HCT116 (cell line): Measurements from ENCODE around the gene ITPK1. TPM values are rescaled to one million over a fixed set of nuclear protein-coding genes. Genes with fewer than 3 reads are reported as not detected.

Experiments
- ATAC-seq: fragments of 200-7000 bp; cut with Tn5 transposase; 2 replicates; pipeline ENCODE4 v1.9.1; 2020; ENCODE audit warnings: mild to moderate bottlenecking, moderate library complexity
- BruUV-seq: library from RNA; stranded (reverse); fragments of 400-500 nt; replicated peaks from 2 replicates; lab custom pipeline; 2021; lab: Mats Ljungman, UMichigan
- CTCF ChIA-PET: fragments of 300-600 bp; sonication (Branson Sonifier 250); formaldehyde crosslinking; loops from one replicate; lab custom pipeline; 2021; ENCODE audit warnings: antibody characterized with exemption; lab: Charles Lee
- POLR2A ChIA-PET: fragments of 300-600, 350-600 bp; sonication (Branson Sonifier 250); formaldehyde crosslinking; loops from one replicate; lab custom pipeline; 2021; ENCODE audit warnings: antibody characterized with exemption; lab: Charles Lee
- RAD21 ChIA-PET, 2 experiments: fragments of 300-600 bp; sonication (Branson Sonifier 250); formaldehyde crosslinking; loops; one replicate each; lab custom pipeline; 2023; ENCODE audit warnings: low total read pairs in 2 of 2; ENCODE audit not compliant: uncharacterized antibody in 2 of 2, unreplicated experiment in 2 of 2, low non-redundant PET in 1 of 2; lab: Charles Lee
- DNase-seq: peaks from one replicate; pipeline ENCODE4 v3.0.0-alpha.2; 2010; ENCODE audit warnings: low read depth, low spot score
- H2AFZ ChIP-seq: fragments of 200-600 bp; shearing (Covaris generic), sonication (generic); 2 replicates; pipeline ENCODE4 v1.6.1; 2017; ENCODE audit warnings: low read depth, mixed run types, mixed read lengths, antibody characterized with exemption, low read length; ENCODE audit not compliant: poor library complexity, severe bottlenecking
- H3K27ac ChIP-seq: 2 replicates; pipeline ENCODE4 v1.5.1; 2012; ENCODE audit warnings: low read depth, low read length
- H3K27me3 ChIP-seq: fragments of 200-600 bp; sonication (generic); 2 replicates; pipeline ENCODE4 v1.6.1; 2016; ENCODE audit warnings: mixed run types, low read length, mixed read lengths; ENCODE audit not compliant: insufficient read depth
- H3K36me3 ChIP-seq, 2 experiments: fragments of 200-500 bp in 1 of 2; fragments of 200-600 bp in 1 of 2; sonication (Bioruptor generic) in 1 of 2; sonication (generic) in 1 of 2; 2 replicates each; pipeline versions ENCODE4 v1.5.1 to v1.6.1; 2014 to 2016; ENCODE audit warnings: low read length in 2 of 2, inconsistent platforms in 1 of 2, mixed read lengths in 1 of 2, mixed run types in 1 of 2; ENCODE audit not compliant: insufficient read depth in 2 of 2, control insufficient read depth in 1 of 2
- H3K4me1 ChIP-seq, 2 experiments: fragments of 200-600 bp in 1 of 2; sonication (generic) in 1 of 2; 2 replicates each; pipeline versions ENCODE4 v1.5.1 to v1.6.1; 2012 to 2017; ENCODE audit warnings: low read length in 2 of 2, inconsistent platforms in 1 of 2, mild to moderate bottlenecking in 1 of 2, mixed read lengths in 1 of 2, mixed run types in 1 of 2, moderate library complexity in 1 of 2; ENCODE audit not compliant: insufficient read depth in 2 of 2, control insufficient read depth in 1 of 2
- H3K4me2 ChIP-seq: fragments of 200-600 bp; sonication (generic); 2 replicates; pipeline ENCODE4 v1.6.1; 2017; ENCODE audit warnings: mixed run types, low read length, mixed read lengths
- H3K4me3 ChIP-seq, 2 experiments: fragments of 200-600 bp in 1 of 2; sonication (generic) in 1 of 2; replicated peaks in 1 of 2; 2 replicates each; pipeline ENCODE4 v1.5.1; 2011 to 2016; ENCODE audit warnings: low read length in 2 of 2, control low read depth in 1 of 2, low read depth in 1 of 2, mild to moderate bottlenecking in 1 of 2, mixed read lengths in 1 of 2, mixed run types in 1 of 2
- H3K79me2 ChIP-seq: fragments of 200-600 bp; sonication (generic); 2 replicates; pipeline ENCODE4 v1.6.1; 2017; ENCODE audit warnings: mild to moderate bottlenecking, mixed run types, low read length, moderate library complexity, mixed read lengths; ENCODE audit not compliant: insufficient read depth
- H3K9ac ChIP-seq: fragments of 200-600 bp; sonication (generic); 2 replicates; pipeline ENCODE4 v1.6.1; 2016; ENCODE audit warnings: low read length, mixed read lengths
- H3K9me2 ChIP-seq: fragments of 200-600 bp; sonication (generic), shearing (Covaris generic); 2 replicates; pipeline ENCODE4 v1.6.1; 2017; ENCODE audit warnings: mixed run types, mild to moderate bottlenecking, moderate library complexity; ENCODE audit not compliant: insufficient read depth
- H3K9me3 ChIP-seq, 2 experiments: fragments of 200-500 bp in 1 of 2; fragments of 200-600 bp in 1 of 2; sonication (Bioruptor generic) in 1 of 2; sonication (generic) in 1 of 2; 2 replicates each; pipeline ENCODE4 v1.6.1; 2014 to 2017; ENCODE audit warnings: low read length in 2 of 2, mixed read lengths in 2 of 2, inconsistent platforms in 1 of 2, low read depth in 1 of 2, mild to moderate bottlenecking in 1 of 2, mixed run types in 1 of 2, moderate library complexity in 1 of 2; ENCODE audit not compliant: control insufficient read depth in 1 of 2, insufficient read depth in 1 of 2
- H4K20me1 ChIP-seq: fragments of 200-600 bp; sonication (generic), shearing (Covaris generic); 2 replicates; pipeline ENCODE4 v1.6.1; 2017; ENCODE audit warnings: mixed run types, mild to moderate bottlenecking, moderate library complexity; ENCODE audit not compliant: insufficient read depth
- ATF3 ChIP-seq: IDR thresholded peaks from 2 replicates; pipeline ENCODE4 v1.6.1; 2012
- CBX3 ChIP-seq: IDR thresholded peaks from 2 replicates; pipeline ENCODE4 v1.6.1; 2012; ENCODE audit warnings: low read depth
- CEBPB ChIP-seq: IDR thresholded peaks from 2 replicates; pipeline ENCODE4 v1.6.1; 2012; ENCODE audit warnings: low read depth
- CTCF ChIP-seq, 3 experiments: fragments of 200-600 bp in 1 of 3; sonication (generic) in 1 of 3; IDR thresholded peaks in 2 of 3; conservative IDR thresholded peaks in 1 of 3; 2 replicates each; pipeline ENCODE4 v1.5.1; 2012 to 2017; ENCODE audit warnings: low read depth in 2 of 3, low read length in 2 of 3, antibody characterized with exemption in 1 of 3, borderline replicate concordance in 1 of 3, control low read depth in 1 of 3, mild to moderate bottlenecking in 1 of 3, mixed read lengths in 1 of 3, mixed run types in 1 of 3, moderate library complexity in 1 of 3; ENCODE audit not compliant: insufficient read depth in 1 of 3
- EGR1 ChIP-seq: IDR thresholded peaks from 2 replicates; pipeline ENCODE4 v1.6.1; 2012; ENCODE audit warnings: low read depth
- ELF1 ChIP-seq: IDR thresholded peaks from 2 replicates; pipeline ENCODE4 v1.6.1; 2012; ENCODE audit warnings: low read depth, borderline replicate concordance
- EZH2phosphoT487 ChIP-seq: fragments of 200-600 bp; IDR thresholded peaks from 2 replicates; pipeline ENCODE4 v1.6.1; 2018; ENCODE audit warnings: antibody characterized with exemption, borderline replicate concordance
- JUND ChIP-seq: IDR thresholded peaks from 2 replicates; pipeline ENCODE4 v1.6.1; 2012
- MAX ChIP-seq: IDR thresholded peaks from 2 replicates; pipeline ENCODE4 v1.6.1; 2012
- POLR2A ChIP-seq: IDR thresholded peaks from 2 replicates; pipeline ENCODE4 v1.7.0; 2011; ENCODE audit warnings: borderline replicate concordance; ENCODE audit not compliant: insufficient read depth, insufficient read length; ENCODE audit errors: extremely low read depth
- POLR2AphosphoS5 ChIP-seq: IDR thresholded peaks from 2 replicates; pipeline ENCODE4 v1.6.1; 2011; ENCODE audit warnings: mild to moderate bottlenecking, low read depth, low read length, moderate library complexity
- RAD21 ChIP-seq: IDR thresholded peaks from 2 replicates; pipeline ENCODE4 v1.6.1; 2012; ENCODE audit warnings: low read depth, mild to moderate bottlenecking
- SRF ChIP-seq: IDR thresholded peaks from 2 replicates; pipeline ENCODE4 v1.6.1; 2012; ENCODE audit warnings: low read depth
- YY1 ChIP-seq: IDR thresholded peaks from 2 replicates; pipeline ENCODE4 v1.6.1; 2011; ENCODE audit warnings: low read length, low read depth, moderate library complexity, mild to moderate bottlenecking; ENCODE audit not compliant: insufficient replicate concordance; ENCODE audit errors: extremely low read depth
- ZNF274 ChIP-seq: fragments of 200-500 bp; sonication (Bioruptor generic); IDR thresholded peaks from 2 replicates; pipeline ENCODE4 v1.6.1; 2014; ENCODE audit warnings: mild to moderate bottlenecking, low read depth, low read length, inconsistent platforms
- intact Hi-C: fragments of 100-400 bp; cut with micrococcal nuclease; formaldehyde crosslinking; loops from 2 replicates; pipeline ENCODE4 v1.10.0; 2022
- total RNA-seq: library from RNA; stranded (reverse); gene quantifications from one replicate; pipeline ENCODE4 v1.2.1, GENCODE V29; 2021; ENCODE audit not compliant: unreplicated experiment
- TF ChIP-seq, protein P1 (sequence below): IDR thresholded peaks from 2 replicates; pipeline ENCODE4 v1.6.1; 2011; ENCODE audit warnings: mild to moderate bottlenecking, low read length, moderate library complexity; ENCODE audit not compliant: insufficient replicate concordance; ENCODE audit errors: extremely low read depth

ITPK1 gene
- total RNA-seq, 1 experiment from 2014 or later, result 70.2 TPM

DNA sequence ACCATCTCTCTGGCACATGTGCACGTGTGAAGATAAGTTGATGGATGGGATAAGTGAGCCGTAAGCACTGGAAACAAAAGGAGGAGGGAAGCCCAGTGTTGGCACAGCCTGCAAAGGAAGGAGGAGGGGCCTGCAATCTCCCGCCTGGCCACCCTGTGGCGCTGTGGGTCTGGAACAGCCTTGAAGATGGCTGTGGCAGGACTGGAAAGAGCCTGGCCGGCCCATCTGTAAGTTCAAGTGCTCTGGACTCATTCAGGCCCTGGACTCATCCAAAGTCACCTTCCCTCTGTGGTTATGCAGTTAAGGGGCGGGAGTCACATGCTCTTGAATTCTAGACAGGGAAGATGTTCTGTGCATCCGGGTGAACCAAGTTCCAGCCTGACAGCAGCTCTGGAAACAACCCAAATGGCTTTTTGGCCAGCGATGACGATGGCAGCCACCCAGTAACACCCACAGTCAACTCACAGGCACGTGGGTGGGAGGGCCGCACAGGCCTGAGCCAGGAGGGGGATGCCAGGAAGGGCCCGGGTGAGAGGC lies 142.4 kb downstream of the ITPK1 start:
- H3K79me2 ChIP-seq, result no peaks in the 10 kb centered on the region
- no peak for DNase-seq
- H2AFZ ChIP-seq, result no peak overlapping the region
- CTCF ChIA-PET, result no interaction called here
- intact Hi-C loops, result loop anchor here (5.0 kb wide), 1 partner anchor 164 kb away; no protein-coding TSS in a partner anchor
- BruUV-seq, result no TSS peak
- H3K4me2 ChIP-seq, result no peak overlapping the region
- H3K9me3 ChIP-seq, result peaks cover 0 to 3% of the 10 kb centered on the region in 2 experiments; a peak in 1 of 4 replicates
- no peaks in the 10 kb centered on the region for H3K9me2 ChIP-seq
- H3K9ac ChIP-seq, result no peak overlapping the region
- RAD21 ChIA-PET, result no interaction called here
- no peaks in the 10 kb centered on the region for H4K20me1 ChIP-seq
- POLR2A ChIA-PET, result no interaction called here
- H3K4me3 ChIP-seq, result no peak overlapping the region
- peaks cover 0 to 6% of the 10 kb centered on the region in 2 experiments; a peak in 1 of 4 replicates for H3K36me3 ChIP-seq
- peak; percentile 72 for ATAC-seq
- TF ChIP-seq CBX3 (no peak), CTCF (IDR thresholded peaks at IDR 0.05 in 2 of 3, conservative IDR thresholded peaks at IDR 0.05 in 1 of 3; ENCODE audit: borderline replicate concordance in 1 of 3, insufficient read depth in 1 of 3, low read depth in 2 of 3, low read length in 2 of 3) (peak; percentile 40 to 79 (median 74); a peak in 5 of 6 replicates), RAD21 (peak; percentile 66), CEBPB (no peak)
- H3K27me3 ChIP-seq, result no peaks in the 10 kb centered on the region
- H3K27ac ChIP-seq, result no peak overlapping the region
- H3K4me1 ChIP-seq, result no peaks in the 10 kb centered on the region

- H3K27me3 ChIP-seq, result no peaks in the 10 kb centered on the region
- H3K9me2 ChIP-seq, result no peaks in the 10 kb centered on the region
- intact Hi-C loops, result loop anchor here (5.0 kb wide), 1 partner anchor 166 kb away; no protein-coding TSS in a partner anchor
- H2AFZ ChIP-seq, result no peak overlapping the region
- no peak overlapping the region for H3K9ac ChIP-seq
- DNase-seq (no peak), ATAC-seq (no peak)
- H3K27ac ChIP-seq, result no peak overlapping the region
- no peaks in the 10 kb centered on the region for H3K79me2 ChIP-seq
- CTCF ChIA-PET, result no interaction called here
- RAD21 ChIA-PET, result no interaction called here
- peaks cover 0 to 2% of the 10 kb centered on the region in 2 experiments; a peak in 1 of 4 replicates for H3K36me3 ChIP-seq
- BruUV-seq, result no TSS peak
- H3K4me3 ChIP-seq, result no peak overlapping the region
- no peaks in the 10 kb centered on the region for H4K20me1 ChIP-seq
- no peak overlapping the region for H3K4me2 ChIP-seq
- no peaks in the 10 kb centered on the region; a peak in 1 of 4 replicates for H3K9me3 ChIP-seq
- POLR2A ChIA-PET, result no interaction called here
- no peaks in the 10 kb centered on the region for H3K4me1 ChIP-seq
- no peak for TF ChIP-seq EZH2phosphoT487
- TF ChIP-seq ATF3, result no peak
- TF ChIP-seq CEBPB, result no peak
- TF ChIP-seq, protein P1, sequence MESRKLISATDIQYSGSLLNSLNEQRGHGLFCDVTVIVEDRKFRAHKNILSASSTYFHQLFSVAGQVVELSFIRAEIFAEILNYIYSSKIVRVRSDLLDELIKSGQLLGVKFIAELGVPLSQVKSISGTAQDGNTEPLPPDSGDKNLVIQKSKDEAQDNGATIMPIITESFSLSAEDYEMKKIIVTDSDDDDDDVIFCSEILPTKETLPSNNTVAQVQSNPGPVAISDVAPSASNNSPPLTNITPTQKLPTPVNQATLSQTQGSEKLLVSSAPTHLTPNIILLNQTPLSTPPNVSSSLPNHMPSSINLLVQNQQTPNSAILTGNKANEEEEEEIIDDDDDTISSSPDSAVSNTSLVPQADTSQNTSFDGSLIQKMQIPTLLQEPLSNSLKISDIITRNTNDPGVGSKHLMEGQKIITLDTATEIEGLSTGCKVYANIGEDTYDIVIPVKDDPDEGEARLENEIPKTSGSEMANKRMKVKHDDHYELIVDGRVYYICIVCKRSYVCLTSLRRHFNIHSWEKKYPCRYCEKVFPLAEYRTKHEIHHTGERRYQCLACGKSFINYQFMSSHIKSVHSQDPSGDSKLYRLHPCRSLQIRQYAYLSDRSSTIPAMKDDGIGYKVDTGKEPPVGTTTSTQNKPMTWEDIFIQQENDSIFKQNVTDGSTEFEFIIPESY, result no peak
- TF ChIP-seq EGR1, result no peak
- no peak for TF ChIP-seq SRF
- TF ChIP-seq JUND, result no peak
- TF ChIP-seq YY1, result no peak
- no peak for TF ChIP-seq MAX
- no peak for TF ChIP-seq POLR2AphosphoS5
- TF ChIP-seq ELF1, result no peak
- TF ChIP-seq POLR2A, result no peak
- TF ChIP-seq ZNF274, result no peak
Measured at GRCh38 chr14:92971601-92972180, 144.0 kb downstream of the ITPK1 start.
